Skin epidermis (tissue), 12 donors: ENCODE data around the gene MAML3.

Experiments
- H3K27ac ChIP-seq, 21 experiments: fragments of 200-600 bp; sonication (generic) in 11 of 21; one replicate each; pipeline ENCODE4 v1.5.0; 2020; ENCODE audit warnings: mild to moderate bottlenecking in 3 of 21, inconsistent platforms in 2 of 21, moderate library complexity in 2 of 21
- H3K4me3 ChIP-seq, 7 experiments: fragments of 200-600 bp; sonication (generic) in 2 of 7; one replicate each; pipeline ENCODE4 v1.5.0; 2020; ENCODE audit warnings: inconsistent platforms in 2 of 7, mild to moderate bottlenecking in 2 of 7, moderate library complexity in 1 of 7

The MAML3 gene

GRCh38 chr4:140056015-140056414 is 98.0 kb downstream of the MAML3 start:
- Histone ChIP-seq H3K27ac (no peak overlapping the region), H3K4me3 (no peak overlapping the region)

DNA sequence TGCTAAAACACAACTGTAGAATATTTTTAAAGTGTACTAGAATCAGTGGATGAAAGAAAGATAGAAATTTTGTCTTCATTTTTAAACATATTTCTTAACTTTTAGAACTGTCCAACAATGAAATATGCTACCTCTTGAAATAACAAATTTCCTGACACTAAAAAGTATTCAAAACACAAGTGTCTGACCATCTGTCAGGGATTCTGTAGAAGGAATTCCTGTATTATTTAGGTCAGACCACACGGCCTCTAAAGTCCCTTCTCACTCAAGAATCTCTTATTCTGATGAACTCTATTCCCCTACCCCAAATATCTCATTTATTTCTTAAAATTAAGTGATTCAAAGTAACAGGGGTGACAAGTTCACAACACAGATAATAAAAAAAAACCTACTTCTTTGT is 99.1 kb downstream of the MAML3 start:
- no peak overlapping the region for H3K27ac ChIP-seq
- no peak overlapping the region for H3K4me3 ChIP-seq

- Histone ChIP-seq H3K27ac (no peak overlapping the region), H3K4me3 (no peak overlapping the region)
These were observed 100.8 kb downstream of the MAML3 start for GRCh38 chr4:140053185-140053584.

DNA sequence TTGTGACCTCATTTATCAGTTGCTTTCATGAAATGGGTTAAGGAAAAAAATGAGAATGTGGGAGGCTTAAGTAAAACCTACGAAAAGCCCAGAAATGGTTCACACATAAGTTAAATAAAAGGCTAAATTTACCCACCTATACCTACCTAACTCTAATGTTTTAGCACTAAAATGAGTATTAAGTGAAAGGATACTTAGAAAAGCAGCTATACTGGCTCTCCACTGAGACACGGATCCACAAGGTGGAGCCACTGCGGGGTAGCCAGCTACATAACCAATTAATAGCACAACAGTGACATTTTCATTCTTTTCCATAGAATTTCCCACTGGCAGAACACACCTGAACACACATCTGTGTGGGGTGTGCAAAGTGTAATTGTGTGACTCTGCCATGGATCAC is 101.9 kb downstream of the MAML3 start:
- H3K27ac ChIP-seq: no peak overlapping the region
- H3K4me3 ChIP-seq: no peak overlapping the region

DNA sequence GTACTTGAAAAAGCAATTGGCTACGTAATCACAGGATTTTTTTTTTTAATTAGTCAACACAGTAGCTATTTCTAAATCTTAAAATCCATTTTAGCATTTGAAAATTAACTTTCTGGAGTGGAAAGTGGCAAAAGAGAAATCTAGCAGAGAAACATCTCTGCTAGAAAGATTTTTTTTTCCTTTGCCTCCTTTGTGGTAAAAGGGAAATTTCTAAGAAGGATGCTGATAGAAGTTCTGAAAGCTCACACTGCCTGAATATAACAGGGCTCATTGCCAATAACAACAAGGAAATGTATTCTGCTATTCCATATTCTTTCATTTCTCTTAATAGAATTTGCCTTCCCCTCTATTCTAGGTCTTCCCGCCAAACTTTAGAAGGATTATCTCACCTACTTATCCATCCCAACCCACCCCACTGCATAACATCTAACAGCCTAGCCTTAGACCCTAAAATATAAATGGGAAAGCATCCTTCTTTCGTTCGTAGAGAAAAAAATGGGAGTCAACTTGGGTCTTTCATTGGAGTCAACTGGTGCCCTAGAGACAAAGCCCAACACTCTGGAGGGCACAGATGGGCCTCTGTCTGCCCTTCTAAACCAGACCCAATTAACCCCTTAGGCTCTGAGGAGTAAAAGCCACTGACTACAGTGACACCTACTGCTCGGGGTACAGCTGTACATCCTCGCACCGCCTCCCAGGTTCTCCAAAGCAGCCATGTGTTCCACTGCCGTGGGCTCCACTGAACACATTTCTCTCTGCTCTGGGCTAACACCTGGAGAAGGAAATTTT is 103.9 kb downstream of the MAML3 start:
- Histone ChIP-seq H3K4me3 (peak overlapping the region in 4 of 7 experiments; percentile 10 to 35 (median 22)), H3K27ac (peak overlapping the region in 13 of 21 experiments; percentile 18 to 80 (median 62))

GRCh38 chr4:140049024-140049848 is 104.7 kb downstream of the MAML3 start:
- H3K4me3 ChIP-seq: peak overlapping the region in 6 of 7 experiments; percentile 2 to 35 (median 13)
- H3K27ac ChIP-seq: peak overlapping the region in 17 of 21 experiments; percentile 10 to 80 (median 58)

- Histone ChIP-seq H3K27ac (peak overlapping the region in 17 of 21 experiments; percentile 6 to 80 (median 58)), H3K4me3 (peak overlapping the region in 6 of 7 experiments; percentile 2 to 35 (median 13))
These were observed 105.5 kb downstream of the MAML3 start for GRCh38 chr4:140048419-140048995.

DNA sequence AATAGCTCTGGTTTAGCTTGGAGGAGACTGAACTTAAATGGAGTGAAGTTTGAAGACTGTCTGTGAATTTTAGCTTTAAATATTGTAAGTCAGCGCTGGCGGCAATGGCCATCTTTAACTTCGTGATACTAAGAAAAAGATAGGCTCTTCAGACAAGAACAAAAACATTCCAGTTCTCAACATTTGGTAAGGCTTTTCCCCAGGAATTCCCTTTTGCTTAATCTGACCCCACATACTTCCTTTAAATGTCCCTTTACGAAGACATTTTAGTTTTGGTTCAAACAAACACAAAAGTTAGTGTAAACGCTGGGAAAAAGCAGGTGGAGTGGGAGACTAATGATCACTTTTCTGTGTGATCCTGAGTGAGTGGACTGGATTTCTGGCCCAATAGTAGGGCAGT is 106.2 kb downstream of the MAML3 start:
- Histone ChIP-seq H3K27ac (peak overlapping the region in 9 of 21 experiments; percentile 6 to 79 (median 66)), H3K4me3 (no peak overlapping the region)

DNA sequence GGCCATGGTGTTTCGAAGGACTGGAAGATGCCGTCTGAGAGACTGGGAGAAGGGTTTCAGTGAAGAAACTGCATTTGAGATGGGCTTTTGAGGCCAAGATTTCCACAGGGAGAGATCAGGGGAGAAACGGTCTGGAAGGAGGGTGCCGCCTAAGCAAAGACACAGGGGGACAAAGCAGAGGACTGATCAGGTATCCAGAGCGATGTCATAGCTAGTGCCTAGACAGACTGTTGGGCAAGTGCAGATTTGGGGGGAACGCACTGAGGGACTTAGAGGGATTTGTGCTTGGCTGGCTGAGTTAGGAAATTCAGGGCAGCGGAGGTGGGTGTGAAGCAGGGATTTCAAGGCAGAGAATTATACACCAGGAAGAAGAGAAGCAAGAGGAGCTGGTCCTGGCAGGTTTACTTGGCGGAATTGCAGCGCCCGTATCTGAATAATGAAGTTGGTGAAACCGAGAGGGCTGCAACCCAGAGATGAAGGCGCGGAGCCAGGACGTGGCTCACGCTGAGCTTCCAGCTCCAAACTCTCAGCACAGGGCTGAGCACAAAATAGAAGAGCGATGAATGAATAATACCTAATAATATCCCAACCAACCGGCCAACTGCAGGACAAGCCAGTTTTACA is 106.9 kb downstream of the MAML3 start:
- H3K27ac ChIP-seq: peak overlapping the region in 12 of 21 experiments; percentile 14 to 79 (median 48)
- no peak overlapping the region for H3K4me3 ChIP-seq

- peak overlapping the region in 12 of 21 experiments; percentile 14 to 79 (median 48) for H3K27ac ChIP-seq
These were observed 107.4 kb downstream of the MAML3 start for GRCh38 chr4:140046543-140046942.

DNA sequence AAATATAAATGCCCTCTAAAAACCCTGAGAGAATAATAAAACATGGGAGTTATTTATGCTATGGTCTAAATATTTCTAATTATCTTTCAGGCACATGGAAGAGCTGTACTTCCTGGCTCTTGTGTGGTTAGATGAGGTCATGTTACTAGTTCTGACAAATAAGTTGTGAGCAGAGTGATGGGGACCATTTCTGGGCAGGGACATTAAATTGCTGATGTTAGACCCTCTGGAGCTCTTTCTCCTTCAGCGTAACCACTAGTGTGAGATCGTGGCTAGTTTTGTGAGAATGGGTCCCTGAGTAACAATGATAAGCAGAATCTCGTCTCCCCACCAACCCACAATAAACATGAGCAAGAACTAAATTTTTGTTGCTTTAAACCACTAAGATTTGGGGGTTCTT is 108.0 kb downstream of the MAML3 start:
- Histone ChIP-seq H3K4me3 (no peak overlapping the region), H3K27ac (peak overlapping the region in 3 of 21 experiments; percentile 61 to 79 (median 72))

More at GRCh38 chr4:140046543-140046942, 107.4 kb downstream of the MAML3 start:
- no peak overlapping the region for H3K4me3 ChIP-seq

- H3K4me3 ChIP-seq: no peak overlapping the region
- peak overlapping the region in 1 of 21 experiments; percentile 16 for H3K27ac ChIP-seq
These were observed 109.6 kb downstream of the MAML3 start for GRCh38 chr4:140044337-140044902.

DNA sequence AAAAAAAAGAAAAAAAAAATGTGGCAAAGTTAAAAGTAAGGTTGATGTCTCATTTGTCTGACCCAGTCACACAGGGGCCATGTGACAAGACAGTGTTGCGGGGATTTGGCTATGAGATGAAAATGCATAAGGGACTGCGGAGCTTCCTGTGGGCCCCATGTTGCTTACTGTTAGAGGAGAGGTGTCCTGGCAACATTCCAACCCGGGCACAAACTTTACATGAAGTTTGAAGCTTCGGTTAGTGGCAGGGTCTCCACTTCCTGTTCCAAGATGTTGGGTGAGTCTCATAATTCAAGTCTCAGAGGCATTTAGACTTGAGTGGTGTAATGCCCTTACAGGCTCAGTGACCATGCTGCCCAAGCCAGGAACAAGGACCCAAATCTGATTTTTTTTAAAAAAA is 111.3 kb downstream of the MAML3 start:
- H3K27ac ChIP-seq: no peak overlapping the region
- H3K4me3 ChIP-seq: no peak overlapping the region

GRCh38 chr4:140038031-140038533 is 115.9 kb downstream of the MAML3 start:
- Histone ChIP-seq H3K4me3 (no peak overlapping the region), H3K27ac (peak overlapping the region in 4 of 21 experiments; percentile 13 to 61 (median 44))

DNA sequence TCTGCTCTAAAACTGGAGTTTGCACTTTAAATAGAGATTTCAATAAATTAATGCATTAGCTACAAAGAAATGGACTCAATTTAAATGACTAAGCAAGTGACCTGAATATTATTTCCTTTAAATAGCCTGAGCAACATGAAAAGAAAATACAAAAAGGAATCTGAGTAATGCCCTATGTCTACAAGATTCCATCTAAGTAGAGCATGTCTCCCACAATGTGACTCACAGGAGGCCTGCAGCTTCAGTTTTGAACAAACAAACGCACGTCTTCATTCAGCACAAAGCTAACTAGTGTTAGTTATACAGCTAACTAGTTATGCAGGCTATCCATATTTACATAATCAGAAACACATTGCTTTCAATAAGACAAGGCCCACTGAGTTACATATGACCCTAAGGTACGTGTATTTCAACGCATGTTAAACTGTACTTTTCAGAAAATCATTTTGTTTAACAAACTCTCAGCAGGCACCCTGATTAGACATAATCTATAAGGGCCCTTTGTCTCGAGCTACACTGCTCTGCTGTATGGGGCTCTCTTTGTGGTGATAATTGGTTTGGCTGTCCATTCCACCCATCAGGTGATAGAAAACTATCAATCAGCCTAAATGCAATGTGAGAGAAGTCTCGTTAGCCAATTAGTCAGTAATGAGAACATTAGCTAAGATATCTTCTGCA is 116.5 kb downstream of the MAML3 start:
- H3K27ac ChIP-seq: peak overlapping the region in 4 of 21 experiments; percentile 5 to 61 (median 27)
- no peak overlapping the region for H3K4me3 ChIP-seq

GRCh38 chr4:140031706-140032105 is 122.3 kb downstream of the MAML3 start:
- no peak overlapping the region for H3K4me3 ChIP-seq
- H3K27ac ChIP-seq: no peak overlapping the region

- Histone ChIP-seq H3K27ac (no peak overlapping the region), H3K4me3 (no peak overlapping the region)
These were observed 122.9 kb downstream of the MAML3 start for GRCh38 chr4:140031061-140031460.

- Histone ChIP-seq H3K4me3 (no peak overlapping the region), H3K27ac (no peak overlapping the region)
These were observed 125.1 kb downstream of the MAML3 start for GRCh38 chr4:140028676-140029517.
